ENCODE results near the gene GRM8. TPM values are rescaled to one million over a fixed set of nuclear protein-coding genes. Genes with fewer than 3 reads are reported as not detected.

The GRM8 gene
- total RNA-seq, 2 donors from 2014 or later: 0.18 TPM; not detected in 1

- no peak for ATAC-seq
- no peak for DNase-seq
- intact Hi-C loops (cut with DNase I): no loop called here
Observed at GRCh38 chr7:126791306-126791705, 461.4 kb downstream of the GRM8 start.

GRCh38 chr7:126790763-126791162 lies 462.0 kb downstream of the GRM8 start:
- DNase-seq: no peak

GRCh38 chr7:126783613-126784012 lies 469.1 kb downstream of the GRM8 start:
- intact Hi-C loops (cut with DNase I): no loop called here
- no peak for DNase-seq
- no peak for ATAC-seq

More at GRCh38 chr7:126790763-126791162, 462.0 kb downstream of the GRM8 start:
- intact Hi-C loops (cut with DNase I): no loop called here
- ATAC-seq: no peak

- no peak for DNase-seq
- intact Hi-C loops (cut with DNase I): no loop called here
- no peak for ATAC-seq
Observed at GRCh38 chr7:126780993-126781392, 471.7 kb downstream of the GRM8 start.

GRCh38 chr7:126778101-126778500 lies 474.6 kb downstream of the GRM8 start:
- DNase-seq (no peak), ATAC-seq (no peak)
- intact Hi-C loops (cut with DNase I): no loop called here

- intact Hi-C loops (cut with DNase I): no loop called here
- ATAC-seq (no peak), DNase-seq (no peak)
Observed at GRCh38 chr7:126776498-126776897, 476.2 kb downstream of the GRM8 start.

- DNase-seq (no peak), ATAC-seq (no peak)
- intact Hi-C loops (cut with DNase I): no loop called here
Observed at GRCh38 chr7:126774077-126774476, 478.7 kb downstream of the GRM8 start.

- ATAC-seq (no peak), DNase-seq (no peak)
- intact Hi-C loops (cut with DNase I): no loop called here
Observed at GRCh38 chr7:126768836-126769235, 483.9 kb downstream of the GRM8 start.

GRCh38 chr7:126760914-126761577 lies 491.7 kb downstream of the GRM8 start:
- intact Hi-C loops (cut with DNase I): no loop called here
- DNase-seq (no peak), ATAC-seq (no peak)

- DNase-seq (no peak), ATAC-seq (no peak)
- intact Hi-C loops (cut with DNase I): no loop called here
Observed at GRCh38 chr7:126755381-126755780, 497.4 kb downstream of the GRM8 start.

GRCh38 chr7:126750207-126750911 lies 502.4 kb downstream of the GRM8 start:
- intact Hi-C loops (cut with DNase I): no loop called here
- ATAC-seq (no peak), DNase-seq (no peak)

GRCh38 chr7:126728967-126729366 lies 523.8 kb downstream of the GRM8 start:
- DNase-seq: no peak
- no peak for ATAC-seq
- intact Hi-C loops (cut with DNase I): no loop called here

GRCh38 chr7:126727930-126728391 lies 524.8 kb downstream of the GRM8 start:
- no peak for ATAC-seq

GRCh38 chr7:126723966-126724544 lies 528.7 kb downstream of the GRM8 start:
- ATAC-seq (no peak), DNase-seq (no peak)
- intact Hi-C loops (cut with DNase I): no loop called here

More at GRCh38 chr7:126727930-126728391, 524.8 kb downstream of the GRM8 start:
- no peak for DNase-seq
- intact Hi-C loops (cut with DNase I): no loop called here

- intact Hi-C loops (cut with DNase I): no loop called here
- DNase-seq (no peak), ATAC-seq (no peak)
Observed at GRCh38 chr7:126720232-126720631, 532.5 kb downstream of the GRM8 start.

- DNase-seq (no peak), ATAC-seq (no peak)
- intact Hi-C loops (cut with DNase I): no loop called here
Observed at GRCh38 chr7:126718419-126718818, 534.3 kb downstream of the GRM8 start.

- ATAC-seq: no peak
- no peak for DNase-seq
- intact Hi-C loops (cut with DNase I): no loop called here
Observed at GRCh38 chr7:126716321-126716720, 536.4 kb downstream of the GRM8 start.

GRCh38 chr7:126715076-126715475 lies 537.7 kb downstream of the GRM8 start:
- ATAC-seq (no peak), DNase-seq (no peak)
- intact Hi-C loops (cut with DNase I): no loop called here

GRCh38 chr7:126702242-126703016 lies 550.3 kb downstream of the GRM8 start:
- intact Hi-C loops (cut with DNase I): no loop called here
- ATAC-seq (no peak), DNase-seq (no peak)
